ENCODE data around the gene DOCK10.

The DOCK10 gene

GRCh38 chr2:224976629-224977525 is 65.4 kb downstream of the DOCK10 start:
- DNase-seq = no peak

GRCh38 chr2:224975761-224976160 is 66.5 kb downstream of the DOCK10 start:
- no peak for DNase-seq

- DNase-seq = peak; percentile 56 to 72 (median 69)
Observed at GRCh38 chr2:224973112-224974016, 68.9 kb downstream of the DOCK10 start.

- DNase-seq = no peak
Observed at GRCh38 chr2:224971214-224971613, 71.1 kb downstream of the DOCK10 start.

- no peak for DNase-seq
Observed at GRCh38 chr2:224970311-224970710, 72.0 kb downstream of the DOCK10 start.

GRCh38 chr2:224969633-224970260 is 72.5 kb downstream of the DOCK10 start:
- no peak for DNase-seq

GRCh38 chr2:224969095-224969494 is 73.2 kb downstream of the DOCK10 start:
- no peak for DNase-seq

- no peak for DNase-seq
Observed at GRCh38 chr2:224968051-224968450, 74.2 kb downstream of the DOCK10 start.

- no peak for DNase-seq
Observed at GRCh38 chr2:224966613-224967012, 75.7 kb downstream of the DOCK10 start.

GRCh38 chr2:224959556-224959955 is 82.7 kb downstream of the DOCK10 start:
- no peak for DNase-seq

- DNase-seq = peak; percentile 27 to 69 (median 44)
Observed at GRCh38 chr2:224958873-224959272, 83.4 kb downstream of the DOCK10 start.

GRCh38 chr2:224958462-224958857 is 83.8 kb downstream of the DOCK10 start:
- DNase-seq = no peak

- peak in 2 of 4 experiments; percentile 20 to 55 for DNase-seq
Observed at GRCh38 chr2:224957540-224958461, 84.5 kb downstream of the DOCK10 start.

GRCh38 chr2:224956706-224957105 is 85.6 kb downstream of the DOCK10 start:
- no peak for DNase-seq

GRCh38 chr2:224954980-224955379 is 87.3 kb downstream of the DOCK10 start:
- no peak for DNase-seq

- DNase-seq = peak; percentile 70 to 89 (median 82)
Observed at GRCh38 chr2:224952936-224953657, 89.2 kb downstream of the DOCK10 start.

GRCh38 chr2:224951723-224952481 is 90.4 kb downstream of the DOCK10 start:
- peak; percentile 57 to 83 (median 74) for DNase-seq

GRCh38 chr2:224948859-224949258 is 93.4 kb downstream of the DOCK10 start:
- peak; percentile 75 to 96 (median 89) for DNase-seq

GRCh38 chr2:224948005-224948404 is 94.3 kb downstream of the DOCK10 start:
- DNase-seq = no peak

- DNase-seq = no peak
Observed at GRCh38 chr2:224947566-224947965, 94.7 kb downstream of the DOCK10 start.
